Esophagus mucosa (tissue), 1 donor: ENCODE measurements around the gene CST8. TPM values are rescaled to one million over a fixed set of nuclear protein-coding genes. Genes with fewer than 3 reads are reported as not detected.

Experiments used
- ATAC-seq: fragments of 200-7000 bp; cut with Tn5 transposase; one replicate; pipeline ENCODE4 v1.9.1; 2020
- total RNA-seq: library from RNA; stranded (reverse); gene quantifications from one replicate; pipeline ENCODE4 v1.2.4, GENCODE V29; 2023
- donor health status: DM: yes; HTN: yes; CAD: no.

Gene CST8
- total RNA-seq, 1 donor from 2014 or later, result not detected

DNA sequence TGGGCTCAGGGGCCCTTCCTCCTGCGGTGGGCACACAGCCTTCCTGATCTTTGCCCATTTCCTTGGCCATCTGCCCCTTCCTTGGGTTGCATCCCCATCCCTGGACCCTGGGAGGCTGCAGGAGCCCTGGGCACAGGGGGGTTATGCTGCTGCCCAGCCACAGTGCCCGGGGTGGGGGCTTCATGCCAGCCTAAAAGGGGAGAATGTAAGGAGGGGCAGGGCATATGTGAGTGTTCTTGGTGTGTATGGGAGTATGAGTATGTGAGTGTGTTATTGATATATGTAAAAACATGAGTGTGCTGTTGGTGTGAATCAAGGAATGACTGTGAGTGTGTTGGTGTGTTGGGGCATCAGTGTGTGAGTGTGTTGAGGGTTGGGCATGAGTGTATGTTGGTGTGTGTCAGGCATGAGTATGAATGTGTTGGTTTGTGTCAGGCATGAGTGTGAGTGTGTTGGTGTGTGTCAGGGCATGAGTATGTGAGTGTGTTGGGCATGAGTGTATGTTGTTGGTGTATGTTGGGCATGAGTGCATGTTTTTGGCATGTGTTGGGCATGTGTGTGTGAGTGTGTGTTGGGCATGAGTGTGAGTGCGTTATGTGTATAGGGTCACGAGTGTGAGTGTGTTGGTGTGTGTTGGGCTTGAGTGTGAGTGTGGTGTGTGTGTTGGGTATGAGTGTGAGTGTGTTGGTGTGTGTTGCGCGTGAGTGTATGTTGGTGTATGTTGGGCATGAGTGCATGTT lies 14.7 kb upstream of the CST8 start:
- no peak for ATAC-seq

DNA sequence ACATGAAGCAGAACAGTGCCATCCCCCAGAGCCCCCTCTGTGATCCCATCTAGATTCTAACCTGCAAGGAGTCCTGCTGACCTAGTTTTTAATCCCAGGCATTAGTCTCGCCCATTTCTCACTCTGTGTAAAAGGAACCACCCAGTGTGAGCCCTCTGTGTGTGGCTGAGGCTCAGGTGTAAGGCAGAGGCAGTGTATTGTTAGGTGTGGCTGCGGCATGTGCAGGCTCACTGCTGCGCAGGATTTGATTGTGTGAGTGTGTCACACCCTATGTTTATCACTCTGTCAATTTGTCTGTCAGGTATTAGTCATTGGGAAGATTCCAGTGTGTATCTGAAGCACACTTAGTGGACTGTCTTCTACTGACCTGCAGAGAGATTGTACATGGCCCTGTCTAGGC lies 13.7 kb upstream of the CST8 start:
- peak; percentile 95 for ATAC-seq

DNA sequence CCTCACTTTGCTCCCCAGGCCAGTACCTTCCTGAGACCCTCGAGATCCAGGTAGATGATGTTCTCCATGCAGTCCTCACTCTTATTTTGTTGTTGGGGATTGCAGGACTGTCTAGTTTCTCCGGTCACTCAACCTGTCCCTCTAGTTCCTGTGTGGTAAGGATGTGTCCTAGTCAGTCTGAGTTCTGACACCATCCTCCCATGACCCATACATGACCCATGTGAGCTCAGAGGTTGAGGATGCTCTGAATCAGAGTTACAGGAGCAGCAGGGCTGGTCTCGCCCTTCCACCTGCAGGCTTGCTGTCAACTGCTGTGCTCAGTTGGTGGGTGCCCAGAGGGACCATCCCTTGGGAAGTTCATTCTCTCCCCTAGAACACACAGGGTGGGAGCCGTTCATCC lies 11.9 kb upstream of the CST8 start:
- peak; percentile 94 for ATAC-seq

DNA sequence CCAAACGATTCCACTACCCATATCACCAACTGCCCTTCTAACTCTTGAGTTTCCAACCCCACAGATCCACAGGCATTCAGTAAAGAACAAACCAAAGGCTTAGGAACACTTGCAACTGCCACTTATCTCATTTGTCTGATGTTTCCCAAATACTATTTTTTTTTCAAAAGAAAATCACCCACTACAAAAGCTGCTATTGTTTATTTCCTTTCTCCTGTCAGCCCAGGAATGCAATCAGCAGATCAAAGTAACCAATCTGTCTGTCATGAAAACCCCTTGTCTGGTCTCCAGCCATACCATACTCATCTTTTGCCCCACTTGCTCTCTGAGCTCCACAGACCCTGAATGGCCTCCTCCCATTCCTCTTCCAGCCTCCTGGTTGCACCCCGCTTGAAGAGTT lies 8.8 kb upstream of the CST8 start:
- no peak for ATAC-seq

DNA sequence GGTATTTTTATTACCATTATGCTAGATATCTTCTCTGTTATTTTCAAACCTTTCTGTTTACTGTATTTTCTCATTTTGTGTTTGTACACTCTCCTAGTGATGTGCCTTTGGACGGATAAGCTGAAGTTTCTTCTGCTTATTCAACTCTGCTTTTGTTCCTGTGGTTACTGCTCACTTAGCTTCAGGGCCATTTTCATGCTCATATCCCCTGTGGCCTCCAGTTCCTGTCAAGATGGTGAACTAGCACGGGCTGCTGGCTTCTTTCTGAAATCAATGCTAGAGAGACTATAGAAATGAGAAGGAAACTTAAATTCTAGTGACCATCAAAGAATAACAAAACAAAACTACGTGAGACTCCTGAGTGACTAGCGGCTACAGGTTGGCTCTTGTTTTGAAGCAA lies 6.8 kb upstream of the CST8 start:
- ATAC-seq, result no peak

DNA sequence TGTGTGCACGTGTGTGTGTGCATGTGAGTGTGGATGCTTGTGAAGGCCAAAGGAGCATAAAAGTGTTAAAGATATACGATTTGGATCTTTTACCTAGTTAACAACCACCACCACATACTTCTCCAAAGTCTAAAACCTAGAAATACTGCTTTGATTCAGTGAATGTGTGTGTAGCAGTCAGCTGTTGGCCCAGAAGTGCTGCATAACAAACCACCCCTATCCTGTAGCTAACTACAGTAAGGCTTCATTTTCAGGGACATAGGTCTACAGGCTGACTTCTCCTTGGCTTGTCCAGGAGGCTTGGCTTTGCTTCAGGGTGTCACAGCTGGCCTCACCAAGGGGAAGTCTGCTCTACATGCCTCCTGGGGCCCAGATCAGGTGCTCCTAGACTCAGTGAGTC lies 2.4 kb upstream of the CST8 start:
- no peak for ATAC-seq

DNA sequence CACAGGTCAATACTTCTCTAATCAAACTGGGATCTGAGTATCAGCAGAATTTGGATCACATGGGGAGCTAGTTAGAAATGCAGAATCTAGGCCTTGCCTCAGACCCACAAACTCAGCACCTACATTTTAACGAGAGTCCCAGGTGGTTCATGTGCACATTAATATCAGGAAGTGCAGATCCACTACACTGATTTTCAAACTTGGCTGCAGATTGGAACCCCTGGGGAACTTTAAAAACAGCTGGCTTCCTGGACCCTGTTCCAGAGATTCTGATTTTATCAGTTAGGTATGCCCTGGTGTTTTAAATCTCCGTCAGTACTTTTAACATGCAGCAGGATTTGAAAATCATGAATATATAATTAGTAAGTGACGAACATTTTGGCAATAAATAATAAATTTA lies 1.9 kb upstream of the CST8 start:
- no peak for ATAC-seq

DNA sequence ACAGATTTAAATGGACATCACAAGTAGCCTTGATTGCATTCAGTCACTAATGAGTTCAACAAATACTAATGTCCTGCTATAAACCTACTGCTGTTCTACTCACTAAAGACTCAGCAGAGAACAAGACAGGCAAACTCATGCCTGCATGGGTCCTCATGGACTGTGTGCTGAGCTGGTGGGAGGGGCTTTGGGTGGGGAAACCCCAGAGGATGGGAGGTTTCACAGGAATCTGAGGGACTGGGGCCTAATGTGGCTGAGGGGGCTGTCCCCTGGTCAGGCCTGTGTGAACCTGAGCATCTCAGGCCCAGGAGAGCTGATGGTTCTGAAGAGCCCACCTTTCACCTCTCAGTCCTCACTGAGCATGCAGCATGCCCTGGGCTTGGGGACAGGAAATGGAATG lies 1.4 kb downstream of the CST8 start:
- ATAC-seq, result no peak

DNA sequence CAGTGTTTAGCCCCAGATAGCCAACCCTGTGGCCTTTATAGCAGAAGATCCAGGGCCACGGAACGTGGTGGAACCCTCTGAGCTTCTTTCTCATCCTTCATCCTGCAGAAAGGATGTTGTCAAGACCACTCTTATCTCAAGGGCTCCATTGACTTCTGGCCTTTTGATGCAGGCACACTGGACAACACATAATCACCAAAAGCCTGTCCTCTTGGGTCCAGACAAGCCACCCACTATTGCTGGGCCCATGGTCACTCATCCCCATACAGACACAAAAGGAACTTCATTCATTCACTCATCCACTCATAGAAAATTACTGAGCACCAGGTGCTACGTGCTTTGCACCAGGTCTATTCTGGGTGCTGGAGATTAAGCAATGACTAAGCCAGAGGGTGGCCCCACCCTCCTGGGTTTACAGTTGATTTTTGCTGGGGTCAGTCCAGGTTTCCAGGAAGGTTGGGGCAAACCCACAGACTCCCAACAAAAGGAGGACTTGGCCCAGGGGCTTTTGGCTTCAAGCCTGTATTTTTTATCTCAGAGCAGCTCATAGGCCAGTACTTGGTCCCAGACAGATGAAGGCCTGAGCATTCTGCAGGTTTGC lies 2.4 kb downstream of the CST8 start:
- ATAC-seq, result peak; percentile 92

DNA sequence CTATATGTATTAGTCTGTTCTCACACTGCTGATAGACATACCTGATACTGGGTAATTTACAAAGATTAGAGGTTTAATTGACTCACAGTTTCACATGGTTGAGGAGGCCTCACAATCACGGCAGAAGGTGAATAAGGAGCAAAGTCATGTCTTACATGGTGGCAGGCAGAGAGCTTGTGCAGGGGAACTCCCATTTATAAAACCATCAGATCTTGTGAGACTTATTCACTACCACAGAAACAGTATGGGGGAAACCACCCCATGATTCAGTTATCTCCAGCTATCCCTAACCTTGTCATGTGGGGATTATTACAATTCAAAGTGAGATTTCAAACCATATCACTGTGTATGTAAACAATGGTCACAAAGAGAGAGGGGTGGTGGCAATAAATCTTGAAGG lies 6.6 kb downstream of the CST8 start:
- peak; percentile 21 for ATAC-seq

DNA sequence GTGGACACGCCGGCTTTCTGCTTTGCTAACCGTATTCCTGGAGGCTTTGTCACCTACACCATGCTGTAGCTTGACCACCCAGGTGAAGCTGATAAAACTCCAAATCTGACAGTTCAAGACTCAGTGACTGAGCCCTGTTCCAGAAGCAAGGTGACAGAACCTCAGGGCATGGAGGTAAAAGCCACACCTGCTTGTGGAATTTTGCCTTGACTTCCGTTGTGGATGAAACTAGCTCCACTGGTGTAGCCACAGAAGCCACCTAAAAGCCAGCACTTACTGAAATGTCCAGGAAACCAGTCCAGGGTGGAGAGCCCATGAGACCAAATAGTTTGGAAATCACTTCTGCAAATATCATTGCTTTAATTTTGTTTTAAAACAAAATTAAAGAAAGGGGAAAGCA lies 11.0 kb downstream of the CST8 start:
- ATAC-seq, result peak; percentile 70

DNA sequence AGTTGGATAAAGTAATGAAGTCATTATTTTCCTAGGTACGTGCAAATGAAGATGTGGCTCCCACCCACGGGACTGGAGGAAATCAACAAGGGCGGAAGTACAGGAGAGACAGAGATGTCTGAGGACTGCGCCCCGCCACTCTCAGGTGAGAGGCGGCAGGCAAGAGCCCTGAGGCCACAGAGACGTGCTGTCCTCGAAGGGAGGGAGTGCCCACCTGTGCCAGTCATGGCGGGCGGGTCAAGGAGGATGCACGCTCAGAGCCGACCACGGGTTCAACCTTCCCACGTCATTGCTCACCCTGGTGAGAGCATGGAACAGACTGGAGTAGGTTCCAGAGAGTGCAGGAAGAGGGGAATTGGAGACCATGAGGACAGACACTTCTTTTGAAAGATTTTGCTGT lies 12.7 kb downstream of the CST8 start:
- peak; percentile 74 for ATAC-seq

DNA sequence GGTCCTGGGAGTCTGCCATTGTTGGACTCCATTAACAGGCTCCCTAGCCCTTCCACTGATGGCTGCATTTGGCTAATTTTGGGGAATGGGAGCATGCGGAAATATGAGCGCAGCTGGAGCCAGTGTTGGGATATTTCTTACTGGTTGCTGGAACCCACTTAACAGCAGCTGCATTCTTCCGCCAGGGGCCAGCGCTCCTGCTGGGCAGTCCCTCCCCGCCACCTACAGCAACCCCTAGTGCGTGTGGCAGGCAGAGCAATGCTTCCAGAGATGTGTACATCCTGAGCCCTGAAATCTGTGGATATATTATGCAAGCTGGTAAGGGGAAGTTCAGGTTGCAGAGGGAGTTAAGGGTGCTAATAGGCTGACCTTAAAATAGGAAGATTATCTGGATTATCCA lies 16.4 kb downstream of the CST8 start:
- no peak for ATAC-seq

DNA sequence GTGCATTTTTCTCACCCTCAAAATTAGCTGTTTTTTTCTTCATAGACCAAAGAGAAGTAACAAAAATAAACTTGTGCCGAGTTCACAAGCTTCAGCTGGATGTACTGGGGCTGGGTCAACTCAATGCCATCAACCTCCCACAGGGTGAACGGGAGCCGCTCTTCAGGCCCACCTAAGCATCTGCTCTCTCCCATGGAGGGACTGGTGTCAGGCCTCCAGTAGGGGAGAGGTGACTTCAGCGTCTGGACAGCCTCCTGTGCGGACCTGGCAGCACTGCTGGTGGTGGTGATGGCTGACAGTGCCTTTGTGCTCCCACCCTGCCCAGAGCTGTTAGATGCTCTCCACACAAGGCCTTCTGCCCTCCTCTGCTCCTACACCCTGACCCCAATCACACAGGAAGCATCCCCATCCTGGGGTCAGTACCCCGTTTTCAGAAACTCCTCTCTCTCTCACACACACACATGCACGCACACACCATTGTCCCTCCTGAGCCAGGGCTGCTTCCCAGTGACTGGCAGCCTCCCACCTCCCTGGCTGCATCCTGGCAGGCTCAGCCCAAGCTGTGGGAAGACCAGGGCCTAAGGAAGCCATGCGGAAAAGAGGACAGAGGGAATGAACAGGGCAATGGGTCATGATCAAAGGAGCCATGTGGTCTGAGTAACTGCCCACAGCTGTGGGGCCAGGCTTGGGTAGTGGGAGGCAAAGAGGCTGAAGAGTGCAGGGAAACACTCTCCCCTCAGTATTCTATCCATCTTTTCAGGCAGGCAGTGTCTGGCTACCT lies 17.7 kb downstream of the CST8 start:
- no peak for ATAC-seq

DNA sequence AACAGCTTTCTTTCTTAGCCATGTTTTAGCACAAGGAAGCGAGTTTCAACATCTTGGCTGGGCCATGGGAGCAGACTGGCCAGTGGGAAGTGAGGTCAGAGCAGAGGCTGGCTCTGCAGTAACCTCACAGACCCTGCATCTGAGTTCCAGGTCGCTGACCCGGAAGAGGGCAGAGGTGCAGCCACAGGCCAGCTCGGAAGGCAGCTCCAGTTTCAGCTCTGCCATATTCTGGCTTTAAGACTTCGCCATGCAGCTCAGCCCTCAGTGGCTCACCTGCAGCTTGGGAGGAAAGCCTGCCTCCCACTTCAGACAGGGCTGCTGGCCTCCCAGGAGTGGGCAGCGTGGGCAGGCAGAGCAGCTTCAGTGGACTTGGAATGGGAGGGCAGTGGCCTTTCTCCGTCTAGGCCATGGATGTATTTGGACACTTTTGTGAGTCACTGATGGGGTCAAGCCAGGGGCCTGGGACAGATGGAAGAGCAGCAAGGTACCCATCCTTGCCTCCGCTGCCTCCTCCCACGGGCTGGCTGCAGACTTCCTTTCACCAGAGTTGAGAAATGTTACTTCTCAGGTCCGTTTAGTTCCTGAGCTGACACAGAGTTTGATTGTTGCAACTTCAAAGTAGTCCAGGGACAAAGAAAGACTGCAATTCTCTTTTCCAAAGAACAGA lies 18.5 kb downstream of the CST8 start:
- no peak for ATAC-seq

DNA sequence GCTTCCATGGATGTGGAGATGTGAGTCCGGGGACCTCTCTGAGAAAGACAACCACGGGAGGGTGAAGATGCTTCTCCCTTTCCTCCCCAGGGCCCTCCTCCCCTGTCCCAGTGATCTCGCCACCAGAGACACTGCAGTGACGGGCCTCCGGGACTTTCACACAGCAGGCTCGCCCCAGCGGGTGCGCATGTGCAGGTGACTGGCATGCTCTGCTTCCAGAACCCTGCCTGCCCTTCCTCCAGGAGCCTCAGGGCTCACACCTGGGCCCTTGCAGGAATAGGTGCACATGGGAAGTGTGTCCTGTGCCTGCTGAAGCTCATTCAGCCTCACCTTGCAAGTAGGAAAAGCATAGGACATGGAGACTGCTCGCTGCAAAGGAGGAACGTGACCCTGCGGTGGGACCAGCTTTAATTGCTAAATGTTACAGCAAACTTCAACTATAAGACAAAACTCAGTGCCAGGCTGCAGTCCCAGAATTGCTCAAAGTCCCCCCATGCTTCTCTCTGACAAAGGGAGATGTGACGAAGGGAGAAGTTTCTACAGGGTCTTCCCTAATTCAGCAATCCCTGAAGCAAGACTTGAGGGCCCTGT lies 19.2 kb downstream of the CST8 start:
- ATAC-seq, result no peak

DNA sequence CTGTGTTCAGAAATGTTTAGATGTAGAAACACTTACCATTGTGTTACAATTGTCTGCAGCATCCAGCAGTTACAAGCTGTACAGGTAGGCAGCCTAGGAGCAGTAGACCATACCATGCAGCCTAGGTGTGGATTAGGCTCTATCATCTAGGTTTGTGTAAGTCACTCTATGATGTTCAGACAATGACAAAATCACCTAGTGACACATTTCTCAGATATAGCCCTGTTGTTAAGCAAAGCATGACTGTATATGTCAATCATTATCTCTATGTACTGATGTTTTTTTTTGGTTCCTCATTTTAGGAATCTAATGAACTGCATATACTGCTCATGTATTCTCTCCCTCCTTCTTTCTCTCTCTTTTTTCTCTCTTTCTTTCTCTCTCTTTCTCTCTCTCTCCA lies 22.2 kb downstream of the CST8 start:
- ATAC-seq, result peak; percentile 43

DNA sequence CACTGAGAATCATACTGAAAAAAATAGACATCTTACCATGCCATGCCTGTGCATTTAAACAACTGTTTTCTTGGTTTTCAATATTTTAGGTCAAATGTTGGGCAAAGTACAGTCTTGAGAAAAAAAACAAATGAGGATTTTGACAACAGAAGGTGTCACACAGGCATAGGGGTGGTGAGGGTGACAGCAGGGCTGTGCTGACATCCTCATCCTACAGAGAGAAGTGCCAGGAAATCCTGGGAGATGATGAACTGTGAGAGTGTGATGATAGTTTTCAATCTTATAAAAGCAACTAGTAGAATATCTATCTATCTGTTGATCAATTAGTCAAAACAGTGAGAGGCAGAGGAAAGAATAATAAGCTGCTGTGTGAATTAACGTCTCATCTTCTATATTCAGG lies 23.9 kb downstream of the CST8 start:
- no peak for ATAC-seq

DNA sequence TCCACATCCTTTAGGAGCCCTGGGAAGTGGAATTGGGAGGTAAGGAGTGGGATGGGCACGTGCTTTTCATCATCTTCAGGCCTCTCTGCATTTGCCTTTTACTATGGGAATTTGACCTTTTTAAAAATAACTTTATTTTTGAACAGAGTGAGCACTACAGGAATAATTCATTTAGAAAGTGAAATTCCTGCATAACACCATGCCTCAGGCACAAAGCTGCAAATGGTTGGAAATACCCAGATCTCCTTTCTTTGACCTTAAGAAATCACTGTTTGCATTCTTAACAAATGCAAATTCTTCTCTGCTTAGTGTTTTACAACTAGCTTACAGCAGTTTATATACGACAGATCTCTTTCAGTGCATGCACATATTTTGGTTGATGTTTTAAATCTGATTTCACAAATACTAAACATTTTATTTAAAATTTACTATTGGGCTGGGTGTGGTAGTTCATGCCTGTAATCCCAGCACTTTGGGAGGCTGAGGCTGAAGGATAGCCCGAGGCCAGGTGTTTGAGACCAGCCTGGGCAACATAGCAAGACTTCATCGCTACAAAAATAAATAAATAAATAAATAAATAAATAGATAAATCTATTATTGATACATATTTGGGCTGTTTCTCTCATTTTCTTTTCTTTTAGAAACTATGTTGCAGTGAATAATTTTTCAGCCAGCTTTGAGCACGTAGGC lies 24.5 kb downstream of the CST8 start:
- no peak for ATAC-seq

DNA sequence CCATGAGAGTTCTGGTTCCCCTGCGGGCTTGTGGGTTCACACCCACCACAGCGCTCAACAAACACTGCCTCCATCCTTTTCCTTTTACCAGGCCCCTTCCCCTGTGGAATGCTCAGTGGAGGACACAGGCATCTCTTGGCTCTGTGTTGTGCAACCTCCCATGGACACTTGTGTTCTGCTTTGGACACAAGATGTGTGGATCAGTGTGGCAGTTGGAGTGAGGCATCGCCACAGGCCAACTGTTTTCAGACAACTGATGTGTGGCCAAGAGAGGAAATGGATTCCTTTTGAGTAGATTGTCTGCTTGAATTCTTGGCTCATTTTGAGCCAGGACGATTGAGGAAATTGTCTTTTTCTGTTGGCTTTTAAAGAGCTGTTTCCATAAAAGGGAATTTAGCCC lies 26.8 kb downstream of the CST8 start:
- no peak for ATAC-seq

DNA sequence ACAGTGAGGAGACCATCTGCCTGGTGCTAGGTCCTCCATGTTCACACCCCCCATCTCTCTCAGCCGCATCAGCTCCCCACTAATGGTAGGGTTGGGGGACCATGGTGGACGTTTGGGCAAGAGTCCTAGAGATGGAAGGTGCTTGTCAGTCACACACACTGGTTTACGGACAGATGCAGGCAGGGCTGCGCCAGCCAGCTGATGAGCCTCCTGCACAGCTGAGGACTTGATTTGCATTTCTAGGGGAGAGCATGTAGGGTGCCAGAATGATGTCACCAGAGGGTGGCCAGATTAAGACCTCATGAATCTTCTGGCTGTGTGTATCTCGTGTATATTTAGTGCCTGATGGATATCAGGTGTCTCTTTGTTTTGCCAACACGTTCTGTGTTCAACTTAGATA lies 28.6 kb downstream of the CST8 start:
- no peak for ATAC-seq

DNA sequence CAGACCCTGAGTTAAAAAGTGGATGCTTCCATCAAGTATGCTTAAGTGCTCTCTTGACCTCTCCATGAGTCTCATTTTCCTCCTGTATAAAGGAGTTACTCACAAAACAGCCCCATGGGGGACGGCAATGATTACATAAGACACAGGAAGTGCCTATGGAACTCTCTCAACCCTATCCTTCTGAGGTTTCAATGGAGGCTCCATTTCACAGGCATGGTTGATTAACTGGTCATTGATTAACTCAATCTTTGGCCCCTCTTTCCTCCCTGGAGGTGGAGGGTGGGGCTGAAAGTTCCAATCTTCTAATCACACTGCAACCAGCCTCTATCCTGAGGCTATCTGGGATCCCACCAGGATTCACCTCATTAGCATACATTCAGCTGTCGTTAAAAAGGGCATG lies 29.3 kb downstream of the CST8 start:
- ATAC-seq, result no peak
